ENCODE measurements around the gene DENND1A. TPM values are rescaled to one million over a fixed set of nuclear protein-coding genes. Genes with fewer than 3 reads are reported as not detected.

The DENND1A gene
- total RNA-seq, 1 experiment from 2014 or later, result 23.5 TPM

- TF ChIP-seq ZNF532 (CRISPR knock-in tag; IDR thresholded peaks at IDR 0.05; ENCODE audit: borderline replicate concordance) (no peak), FOXK1 (CRISPR knock-in tag; IDR thresholded peaks at IDR 0.05) (no peak), ZNF416 (CRISPR knock-in tag; IDR thresholded peaks at IDR 0.05) (no peak), ZBTB21 (CRISPR knock-in tag; IDR thresholded peaks at IDR 0.05; ENCODE audit: borderline replicate concordance) (no peak), ARID4B (CRISPR knock-in tag; IDR thresholded peaks at IDR 0.05; ENCODE audit: borderline replicate concordance) (no peak), E2F4 (CRISPR knock-in tag; IDR thresholded peaks at IDR 0.05; ENCODE audit: borderline replicate concordance, low read depth) (no peak), ZNF512 (CRISPR knock-in tag; IDR thresholded peaks at IDR 0.05; ENCODE audit: borderline replicate concordance) (no peak), IRF2 (CRISPR knock-in tag; IDR thresholded peaks at IDR 0.05; ENCODE audit: borderline replicate concordance, low read depth) (no peak), RORB (CRISPR knock-in tag; IDR thresholded peaks at IDR 0.05) (no peak), ZNF121 (CRISPR knock-in tag; IDR thresholded peaks at IDR 0.05) (no peak), STAT6 (CRISPR knock-in tag; conservative IDR thresholded peaks at IDR 0.05; ENCODE audit: low read depth) (no peak), E2F5 (CRISPR knock-in tag; IDR thresholded peaks at IDR 0.05) (no peak)
Observed at GRCh38 chr9:123597048-123597447, 332.9 kb downstream of the DENND1A start (continued).
